Activated naive CD8-positive, alpha-beta T cell treated with anti-CD3 and anti-CD28 coated beads, Interleukin-2, amount 10 ng/mL, durations not matched to agents 7 days and 5 days (primary cell): ENCODE data around the gene RNF141. TPM values are rescaled to one million over a fixed set of nuclear protein-coding genes. Genes with fewer than 3 reads are reported as not detected.

Source experiments
- ATAC-seq: fragments of 150-1000 bp; cut with Tn5 transposase; one replicate; pipeline ENCODE4 v1.10.0; 2021; ENCODE audit warnings: low read depth, moderate library complexity
- POLR2A ChIA-PET: fragments of 350-600 bp; sonication (Branson Sonifier 250); formaldehyde crosslinking; loops from one replicate; lab custom pipeline; 2021; ENCODE audit warnings: antibody characterized with exemption; lab: Charles Lee
- DNase-seq: peaks from one replicate; pipeline ENCODE4 v3.0.0; 2021
- H3K27ac Mint-ChIP-seq: one replicate; pipeline ENCODE4 v1.8.0; 2022; ENCODE audit warnings: mild to moderate bottlenecking, mixed read lengths
- H3K27me3 Mint-ChIP-seq: one replicate; pipeline ENCODE4 v1.8.0; 2022; ENCODE audit warnings: mild to moderate bottlenecking, moderate library complexity, mixed read lengths
- H3K36me3 Mint-ChIP-seq: one replicate; pipeline ENCODE4 v1.8.0; 2021; ENCODE audit warnings: mild to moderate bottlenecking, mixed read lengths
- H3K4me1 Mint-ChIP-seq: one replicate; pipeline ENCODE4 v1.8.0; 2021; ENCODE audit warnings: mixed read lengths
- H3K4me3 Mint-ChIP-seq: one replicate; pipeline ENCODE4 v1.8.0; 2022; ENCODE audit warnings: mild to moderate bottlenecking, moderate library complexity, mixed read lengths
- H3K9me3 Mint-ChIP-seq: one replicate; pipeline ENCODE4 v1.8.0; 2021; ENCODE audit warnings: mixed read lengths
- total RNA-seq, 2 experiments: library from RNA; stranded (reverse); gene quantifications; one replicate each; pipeline ENCODE4 v1.2.3, GENCODE V29; 2021

The RNF141 gene
- total RNA-seq, 2 experiments from 2014 or later = 13.6 to 13.8 TPM

DNA sequence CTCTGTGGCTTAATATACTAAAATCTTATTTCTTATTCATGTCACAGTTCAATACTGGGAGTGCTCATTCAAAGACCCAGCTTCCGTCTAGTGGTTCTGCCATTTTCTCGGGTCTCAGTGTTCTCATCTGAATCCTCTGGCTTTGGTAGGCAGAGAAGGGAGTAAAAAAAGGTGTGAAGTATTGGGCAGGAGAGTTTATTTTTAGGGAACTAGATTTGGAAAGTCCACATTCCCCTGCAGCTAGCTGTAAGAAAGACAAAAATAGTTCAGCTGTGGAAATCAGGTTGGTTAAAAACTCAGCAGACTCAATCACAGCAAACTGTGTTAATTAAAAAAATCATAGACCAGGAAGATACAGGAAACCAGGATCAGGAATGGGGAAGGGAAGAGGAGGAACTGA, 31.5 kb upstream of the RNF141 start:
- POLR2A ChIA-PET = no interaction called here
- Mint-ChIP-seq H3K4me1 (no peaks in the 10 kb centered on the region), H3K36me3 (no peaks in the 10 kb centered on the region), H3K27me3 (peaks cover 24% of the 10 kb centered on the region), H3K9me3 (no peaks in the 10 kb centered on the region), H3K27ac (no peak overlapping the region), H3K4me3 (no peak overlapping the region)
- DNase-seq (no peak), ATAC-seq (no peak)

DNA sequence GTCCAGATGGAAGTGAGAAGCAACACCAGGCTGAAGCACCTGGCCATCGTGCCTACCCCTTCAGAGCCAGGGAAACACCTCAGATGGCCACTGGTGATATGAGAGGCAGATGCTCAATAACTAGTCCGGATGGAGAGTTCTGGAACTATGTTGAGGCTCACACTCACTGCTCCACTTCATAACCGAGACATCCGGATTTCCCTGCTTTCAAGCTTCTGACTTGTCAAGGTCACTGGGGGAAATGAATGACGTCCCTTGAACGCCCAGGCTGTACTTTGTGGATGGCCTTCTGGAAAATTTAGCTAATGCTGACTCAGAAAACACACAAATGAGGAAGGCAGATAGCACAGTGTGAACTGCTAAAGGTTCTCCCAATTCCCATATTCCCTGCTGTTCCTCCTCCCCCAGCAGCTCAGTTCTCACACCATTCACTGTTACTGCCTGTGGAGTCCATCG, 27.5 kb upstream of the RNF141 start, which contains the start of gene LYVE1:
LYVE1 (minus strand) TSS at position 180 of the 456 bp plus-strand sequence; CDS start at position 47, 133 bp downstream.
- Mint-ChIP-seq H3K27ac (no peak within 1 kb of the TSS), H3K36me3 (no peaks in the 10 kb centered on the region), H3K27me3 (peaks cover 16% of the 10 kb centered on the region), H3K9me3 (no peaks in the 10 kb centered on the region), H3K4me3 (no peak within 1 kb of the TSS), H3K4me1 (no peaks in the 10 kb centered on the region)
- DNase-seq = no peak
- ATAC-seq = no peak
- POLR2A ChIA-PET = no interaction called here

DNA sequence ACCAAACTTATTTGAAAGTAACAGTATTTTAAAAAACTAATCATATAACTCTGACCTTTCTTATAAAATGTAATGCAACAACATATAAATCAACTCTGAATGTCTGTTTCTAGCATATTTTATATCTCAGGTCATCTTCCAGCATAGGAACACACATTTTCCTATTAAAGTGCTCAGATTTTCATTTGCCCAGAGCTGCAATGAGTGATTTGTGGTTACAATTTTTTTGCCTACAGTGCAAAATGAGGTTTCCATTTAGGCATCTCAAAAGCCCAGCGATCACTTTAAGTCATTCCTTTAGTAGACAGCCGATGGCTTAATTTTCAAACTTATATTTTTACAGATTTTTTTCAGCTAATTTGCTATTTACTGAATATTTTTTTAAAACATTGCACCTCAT, 26.5 kb upstream of the RNF141 start:
- no peak for DNase-seq
- Mint-ChIP-seq H3K36me3 (no peaks in the 10 kb centered on the region), H3K4me1 (no peaks in the 10 kb centered on the region), H3K4me3 (no peak overlapping the region), H3K27me3 (peaks cover 18% of the 10 kb centered on the region), H3K27ac (no peak overlapping the region), H3K9me3 (no peaks in the 10 kb centered on the region)
- no peak for ATAC-seq
- POLR2A ChIA-PET = no interaction called here

DNA sequence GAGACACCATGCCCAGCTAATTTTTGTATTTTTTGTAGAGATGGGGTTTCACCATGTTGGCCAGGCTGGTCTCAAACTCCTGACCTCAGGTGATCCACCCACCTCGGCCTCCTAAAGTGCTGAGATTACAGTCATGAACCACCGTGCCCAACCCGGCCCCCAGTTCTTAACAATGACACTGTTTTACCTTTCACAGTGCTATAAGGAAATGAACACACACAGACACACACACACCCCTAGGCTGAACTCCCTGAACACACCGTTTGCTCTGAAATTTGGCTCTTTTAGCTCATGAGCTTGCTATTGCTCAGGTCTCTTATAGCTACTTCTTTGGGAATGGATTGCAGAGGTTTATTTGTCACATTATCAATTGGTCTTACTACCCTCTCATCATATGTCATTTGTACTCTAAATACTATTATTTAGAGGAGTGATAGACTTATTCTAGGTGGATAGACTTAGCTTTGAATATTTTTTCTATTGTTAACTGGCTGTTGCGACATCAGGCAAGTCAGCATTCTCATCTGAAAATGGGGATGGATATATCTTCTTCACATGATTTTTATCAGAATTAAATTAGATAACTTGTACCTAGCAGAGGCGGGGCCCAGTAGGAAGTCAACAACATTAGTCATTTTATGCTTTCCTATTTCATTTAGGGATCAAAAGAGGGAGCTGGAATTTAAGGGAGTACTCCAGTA, 25.4 kb upstream of the RNF141 start:
- no peaks in the 10 kb centered on the region for H3K9me3 Mint-ChIP-seq

DNA sequence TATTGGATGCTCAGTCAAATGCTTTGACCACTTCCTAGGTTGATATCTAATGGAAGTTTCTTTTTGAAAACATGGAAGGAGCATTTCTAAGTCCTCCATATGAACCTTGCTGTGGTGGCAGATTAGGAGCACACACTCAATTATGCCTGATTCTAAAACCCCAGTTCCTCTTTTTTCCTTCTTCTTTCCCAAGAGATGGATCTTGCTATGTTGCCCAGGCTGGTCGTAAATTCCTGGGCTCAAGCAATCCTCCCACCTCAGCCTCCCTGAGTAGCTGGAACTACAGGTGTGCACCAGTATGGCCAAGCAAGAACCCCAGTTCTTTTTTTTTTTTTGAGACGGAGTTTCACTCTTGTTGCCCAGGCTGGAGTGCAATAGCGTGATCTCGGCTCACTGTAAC, 24.5 kb upstream of the RNF141 start:
- Mint-ChIP-seq H3K4me3 (no peak overlapping the region), H3K36me3 (no peaks in the 10 kb centered on the region), H3K27ac (no peak overlapping the region), H3K27me3 (peaks cover 17% of the 10 kb centered on the region), H3K4me1 (no peaks in the 10 kb centered on the region), H3K9me3 (no peaks in the 10 kb centered on the region)
- POLR2A ChIA-PET = no interaction called here
- no peak for DNase-seq
- no peak for ATAC-seq

More for the DNA sequence above, 25.4 kb upstream of the RNF141 start:
- POLR2A ChIA-PET = no interaction called here
- H3K4me1 Mint-ChIP-seq = no peaks in the 10 kb centered on the region
- DNase-seq (no peak), ATAC-seq (no peak)
- H3K27me3 Mint-ChIP-seq = peaks cover 16% of the 10 kb centered on the region
- no peak overlapping the region for H3K27ac Mint-ChIP-seq
- no peaks in the 10 kb centered on the region for H3K36me3 Mint-ChIP-seq
- H3K4me3 Mint-ChIP-seq = no peak overlapping the region

DNA sequence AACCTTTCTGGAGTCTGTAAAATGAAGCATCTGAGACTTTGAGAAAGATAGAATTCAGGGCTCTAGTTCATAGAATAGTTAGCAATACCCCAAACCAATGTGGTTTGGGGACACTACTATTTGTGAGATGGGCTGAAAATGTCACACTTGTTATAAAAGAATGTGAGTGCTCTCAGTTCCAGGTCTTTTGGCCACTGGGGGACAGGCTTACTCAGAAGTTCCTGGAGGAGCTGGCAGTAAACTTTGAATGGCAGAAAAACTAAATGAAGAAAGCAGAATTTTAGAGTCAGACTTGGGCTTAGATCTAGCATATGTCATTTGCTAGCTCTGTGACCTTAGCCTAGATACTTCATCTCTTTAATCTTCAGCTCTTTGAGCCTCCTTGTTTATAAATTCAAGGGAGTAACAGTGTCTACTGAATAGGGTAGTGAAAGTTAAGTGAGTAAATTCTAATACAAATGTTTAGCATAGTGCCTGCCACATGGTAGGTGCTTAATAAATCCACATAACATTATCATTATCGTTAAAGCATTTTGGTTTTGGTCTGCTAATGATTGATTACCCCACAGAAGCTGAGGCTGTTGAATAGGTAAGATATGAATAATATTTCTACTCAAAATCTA, 23.8 kb upstream of the RNF141 start:
- no peak for ATAC-seq
- no peak overlapping the region for H3K4me3 Mint-ChIP-seq
- H3K27ac Mint-ChIP-seq = no peak overlapping the region
- no peaks in the 10 kb centered on the region for H3K4me1 Mint-ChIP-seq
- H3K27me3 Mint-ChIP-seq = peaks cover 17% of the 10 kb centered on the region
- POLR2A ChIA-PET = no interaction called here
- H3K9me3 Mint-ChIP-seq = no peaks in the 10 kb centered on the region
- H3K36me3 Mint-ChIP-seq = no peaks in the 10 kb centered on the region
- DNase-seq = no peak

DNA sequence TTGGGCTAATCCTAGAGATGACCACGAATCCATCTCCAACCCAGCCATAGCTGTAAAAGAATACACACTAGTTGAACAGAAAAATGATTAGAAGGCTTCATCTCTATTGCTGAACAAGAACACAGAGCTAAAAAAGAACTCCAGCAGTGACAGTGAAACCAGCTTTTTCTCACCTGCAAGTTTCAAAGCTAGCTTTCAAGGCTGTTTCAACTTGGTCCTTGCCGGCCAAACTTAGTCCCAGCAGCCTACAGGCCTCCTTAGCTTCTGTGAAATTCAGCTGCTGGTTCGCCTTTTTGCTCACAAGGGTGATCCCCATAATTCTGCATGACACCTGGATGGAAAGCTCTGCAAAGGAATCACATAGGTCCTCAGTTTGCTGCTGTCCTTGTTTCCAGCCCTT, 23.0 kb upstream of the RNF141 start:
- no peak for ATAC-seq

DNA sequence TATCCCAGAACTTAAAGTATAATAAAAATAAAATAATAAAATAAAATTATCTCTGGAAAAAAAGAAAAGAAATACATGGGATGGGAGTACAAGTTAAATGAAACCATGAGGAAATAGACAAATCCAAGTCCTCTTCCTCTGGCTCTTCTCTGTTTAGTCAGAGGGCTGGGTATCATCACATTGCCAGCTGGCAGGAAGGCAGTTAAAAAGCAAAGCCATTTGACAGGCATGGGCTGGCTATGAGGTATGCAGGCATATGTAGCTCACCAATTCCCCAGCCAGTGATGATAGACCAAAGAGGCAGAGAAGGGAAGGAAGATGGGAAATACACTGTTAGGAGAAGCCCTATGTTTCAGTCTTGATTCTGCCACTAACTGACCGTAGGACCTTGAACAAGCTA, 21.0 kb upstream of the RNF141 start:
- no peaks in the 10 kb centered on the region for H3K4me1 Mint-ChIP-seq
- peaks cover 13% of the 10 kb centered on the region for H3K27me3 Mint-ChIP-seq
- no peaks in the 10 kb centered on the region for H3K9me3 Mint-ChIP-seq
- H3K4me3 Mint-ChIP-seq = no peak overlapping the region
- ATAC-seq = no peak
- H3K36me3 Mint-ChIP-seq = no peaks in the 10 kb centered on the region
- DNase-seq = no peak
- H3K27ac Mint-ChIP-seq = no peak overlapping the region
- POLR2A ChIA-PET = no interaction called here

More for the DNA sequence above, 23.0 kb upstream of the RNF141 start:
- POLR2A ChIA-PET = no interaction called here
- H3K4me1 Mint-ChIP-seq = no peaks in the 10 kb centered on the region
- H3K4me3 Mint-ChIP-seq = no peak overlapping the region
- peaks cover 16% of the 10 kb centered on the region for H3K27me3 Mint-ChIP-seq
- H3K9me3 Mint-ChIP-seq = no peaks in the 10 kb centered on the region
- no peak for DNase-seq
- no peak overlapping the region for H3K27ac Mint-ChIP-seq
- no peaks in the 10 kb centered on the region for H3K36me3 Mint-ChIP-seq

DNA sequence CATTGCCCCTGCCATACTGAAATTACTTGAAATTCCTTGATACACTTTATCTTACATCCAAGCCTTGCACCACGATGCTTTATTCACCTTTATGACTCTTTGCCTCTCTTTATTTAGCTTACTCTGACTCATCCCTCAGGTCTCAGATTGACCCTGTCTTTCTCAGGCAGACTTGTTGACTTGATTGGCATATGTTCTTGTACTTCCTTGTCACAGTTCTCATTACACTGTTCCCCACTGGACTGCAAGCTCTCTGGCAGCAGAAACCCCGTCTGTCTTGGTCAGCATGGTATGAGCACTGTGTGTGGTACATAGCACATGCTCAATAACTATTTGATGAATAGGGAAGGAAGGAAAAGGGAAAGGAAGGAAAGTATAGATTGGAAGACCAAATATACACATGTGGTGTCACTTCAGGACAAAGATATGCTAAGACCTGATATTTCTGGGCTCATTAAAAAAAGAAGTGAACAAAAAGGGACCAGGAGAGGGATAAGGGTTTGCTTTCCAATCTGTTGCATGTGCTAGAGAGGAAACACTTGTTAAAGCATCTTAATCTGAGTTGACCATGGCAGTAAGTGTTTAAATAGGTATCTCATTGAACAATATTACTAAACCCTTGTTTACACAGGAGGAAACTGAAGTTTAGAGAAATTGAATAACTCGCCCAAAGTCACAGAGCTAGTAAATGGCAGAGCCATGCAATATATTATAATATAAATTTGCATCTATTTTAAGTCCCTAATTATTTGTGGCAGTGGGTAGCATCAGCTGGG, 20.2 kb upstream of the RNF141 start:
- Mint-ChIP-seq H3K4me3 (no peak overlapping the region), H3K36me3 (no peaks in the 10 kb centered on the region), H3K9me3 (no peaks in the 10 kb centered on the region), H3K4me1 (no peaks in the 10 kb centered on the region), H3K27ac (no peak overlapping the region), H3K27me3 (peaks cover 18% of the 10 kb centered on the region)
- DNase-seq (no peak), ATAC-seq (no peak)
- POLR2A ChIA-PET = no interaction called here

DNA sequence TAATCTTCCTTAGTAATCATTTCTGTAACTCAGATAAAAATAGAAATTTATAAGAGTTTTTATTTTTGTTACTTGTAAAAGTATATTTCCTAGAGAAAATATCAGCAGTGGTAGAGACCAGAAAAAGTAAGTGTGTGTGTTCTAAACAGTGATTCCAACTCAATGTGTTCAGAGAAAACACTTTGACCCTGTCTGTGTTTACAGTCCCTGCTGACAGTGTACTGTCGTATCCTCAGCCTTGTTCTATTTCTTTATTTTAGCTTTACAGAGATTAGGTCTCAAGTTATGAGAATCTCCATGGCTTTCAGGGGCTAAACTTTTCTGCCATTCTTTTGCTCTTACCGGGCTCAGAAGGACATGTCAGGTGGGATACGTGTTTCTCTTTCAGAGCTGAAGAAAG, 17.3 kb upstream of the RNF141 start:
- DNase-seq = no peak
- no peak overlapping the region for H3K4me3 Mint-ChIP-seq
- no peaks in the 10 kb centered on the region for H3K36me3 Mint-ChIP-seq
- peaks cover 18% of the 10 kb centered on the region for H3K27me3 Mint-ChIP-seq
- POLR2A ChIA-PET = no interaction called here
- ATAC-seq = no peak
- no peak overlapping the region for H3K27ac Mint-ChIP-seq
- no peaks in the 10 kb centered on the region for H3K9me3 Mint-ChIP-seq
- no peaks in the 10 kb centered on the region for H3K4me1 Mint-ChIP-seq

DNA sequence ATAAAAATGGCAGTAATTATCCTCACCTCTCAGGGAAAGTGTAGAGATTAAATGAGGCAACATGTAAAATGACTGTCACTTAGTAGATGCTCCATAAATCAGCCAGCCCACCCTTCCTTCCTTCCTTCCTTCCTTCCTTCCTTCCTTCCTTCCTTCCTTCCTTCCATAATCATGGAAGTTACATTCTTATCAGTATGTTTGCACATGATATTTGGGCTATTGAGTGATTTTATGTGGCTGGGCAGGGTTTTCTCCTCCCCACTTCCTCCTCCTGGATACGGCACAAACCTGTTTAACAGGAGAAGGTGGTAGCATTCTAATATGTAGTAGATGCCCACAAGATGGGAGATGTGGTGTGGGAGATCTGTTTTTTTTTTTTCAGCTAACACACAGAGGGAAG, 15.6 kb upstream of the RNF141 start:
- Mint-ChIP-seq H3K9me3 (peaks cover 3% of the 10 kb centered on the region), H3K4me3 (no peak overlapping the region), H3K27me3 (peaks cover 19% of the 10 kb centered on the region), H3K27ac (no peak overlapping the region), H3K36me3 (no peaks in the 10 kb centered on the region), H3K4me1 (no peaks in the 10 kb centered on the region)
- ATAC-seq (no peak), DNase-seq (no peak)
- POLR2A ChIA-PET = no interaction called here

DNA sequence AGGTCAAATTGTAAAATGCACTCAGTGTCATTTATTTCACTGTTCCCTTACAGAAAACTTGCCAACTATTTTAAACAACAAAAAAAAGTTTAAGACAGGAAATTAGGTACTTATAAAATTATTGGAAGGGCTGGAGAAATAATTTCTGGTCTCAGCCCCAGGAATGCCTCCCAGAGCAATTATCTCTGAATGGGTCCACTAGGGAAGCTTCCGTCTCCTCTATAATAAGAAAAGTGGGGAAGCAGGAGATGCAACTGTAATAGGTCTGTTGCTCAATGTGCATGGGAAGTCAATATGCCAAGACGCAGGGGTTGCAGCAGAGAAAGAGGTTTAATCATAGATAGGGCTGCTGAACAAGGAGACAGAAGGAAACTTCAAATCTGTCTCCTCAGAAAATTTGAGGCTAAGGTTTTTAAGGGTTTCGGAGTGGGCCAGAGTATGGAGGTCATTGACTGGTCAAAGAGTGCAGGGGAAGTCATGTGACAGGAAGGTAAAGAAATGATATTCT, 10.9 kb upstream of the RNF141 start:
- H3K27ac Mint-ChIP-seq = no peak overlapping the region
- peaks cover 3% of the 10 kb centered on the region for H3K9me3 Mint-ChIP-seq
- H3K36me3 Mint-ChIP-seq = no peaks in the 10 kb centered on the region
- H3K4me3 Mint-ChIP-seq = no peak overlapping the region
- H3K4me1 Mint-ChIP-seq = no peaks in the 10 kb centered on the region
- H3K27me3 Mint-ChIP-seq = peaks cover 26% of the 10 kb centered on the region
- ATAC-seq = no peak
- DNase-seq = no peak
- POLR2A ChIA-PET = no interaction called here

DNA sequence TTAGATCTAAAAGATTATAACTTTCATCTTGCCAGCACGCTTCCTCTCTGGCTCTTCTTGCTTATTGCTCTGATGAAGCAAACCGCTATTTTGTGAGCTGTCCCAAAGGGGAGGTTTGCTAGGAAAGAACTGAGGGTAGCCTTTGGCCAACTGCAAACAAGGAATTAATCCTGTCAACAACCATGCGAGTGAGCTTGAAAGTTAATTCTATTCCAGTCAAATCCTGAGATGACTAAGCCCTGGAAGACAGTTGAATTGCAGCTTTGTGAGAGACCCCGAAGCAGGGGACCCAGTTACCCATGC, 10.3 kb upstream of the RNF141 start:
- Mint-ChIP-seq H3K4me1 (no peaks in the 10 kb centered on the region), H3K9me3 (peaks cover 3% of the 10 kb centered on the region), H3K27ac (no peak overlapping the region), H3K27me3 (peaks cover 21% of the 10 kb centered on the region), H3K4me3 (no peak overlapping the region), H3K36me3 (no peaks in the 10 kb centered on the region)
- no peak for DNase-seq
- no peak for ATAC-seq
- POLR2A ChIA-PET = no interaction called here
